NCI-H128 (cell line): ENCODE measurements around the gene RNASE9.
A peak's percentile ranks its signal among the peaks of the same experiment; 100 is the strongest.
"Not testable (repeated sequence)": the region's sequence is repeated elsewhere in the genome, so short reads cannot be mapped to it uniquely, and the experiment has no call there.

Experiments
- DNase-seq: peaks from one replicate; lab custom pipeline; 2025; ENCODE audit not compliant: unreplicated experiment; lab: John Stamatoyannopoulos, UW

Gene RNASE9

GRCh38 chr14:20578325-20578724 lies 17.5 kb upstream of the RNASE9 start:
- DNase-seq, result no peak

- not testable (repeated sequence) for DNase-seq
These were observed 11.6 kb upstream of the RNASE9 start for GRCh38 chr14:20572382-20572990.

GRCh38 chr14:20570720-20571119 lies 9.9 kb upstream of the RNASE9 start:
- DNase-seq, result not testable (repeated sequence)

- DNase-seq, result not testable (repeated sequence)
These were observed 9.0 kb upstream of the RNASE9 start for GRCh38 chr14:20569865-20570264.

GRCh38 chr14:20569066-20569465 lies 8.2 kb upstream of the RNASE9 start:
- no peak for DNase-seq

GRCh38 chr14:20568393-20568792 lies 7.5 kb upstream of the RNASE9 start:
- DNase-seq, result no peak

- DNase-seq, result not testable (repeated sequence)
These were observed 6.4 kb upstream of the RNASE9 start for GRCh38 chr14:20567199-20567598.

GRCh38 chr14:20564501-20564997 lies 3.7 kb upstream of the RNASE9 start:
- DNase-seq, result no peak

- no peak for DNase-seq
These were observed 3.1 kb upstream of the RNASE9 start for GRCh38 chr14:20563971-20564370.

GRCh38 chr14:20559461-20559904 lies 1.4 kb downstream of the RNASE9 start:
- no peak for DNase-seq

GRCh38 chr14:20557212-20557542 lies 3.7 kb downstream of the RNASE9 start:
- DNase-seq, result no peak

- DNase-seq, result no peak
These were observed 4.2 kb downstream of the RNASE9 start for GRCh38 chr14:20556500-20557211.

- DNase-seq, result no peak
These were observed 5.0 kb downstream of the RNASE9 start for GRCh38 chr14:20555845-20556244.

- no peak for DNase-seq
These were observed 7.8 kb downstream of the RNASE9 start for GRCh38 chr14:20553024-20553423.

- DNase-seq, result no peak
These were observed 9.2 kb downstream of the RNASE9 start for GRCh38 chr14:20551606-20552005.

GRCh38 chr14:20550926-20551325 lies 9.9 kb downstream of the RNASE9 start:
- DNase-seq, result no peak

GRCh38 chr14:20548414-20549158 lies 12.3 kb downstream of the RNASE9 start:
- DNase-seq, result no peak

GRCh38 chr14:20546877-20547276 lies 14.0 kb downstream of the RNASE9 start:
- DNase-seq, result no peak

GRCh38 chr14:20539906-20540305 lies 20.9 kb downstream of the RNASE9 start:
- no peak for DNase-seq

GRCh38 chr14:20530771-20531571 lies 29.9 kb downstream of the RNASE9 start:
- DNase-seq, result peak; percentile 15

GRCh38 chr14:20529806-20530205 lies 31.0 kb downstream of the RNASE9 start:
- DNase-seq, result no peak
